AG04449 (cell line): Measurements from ENCODE around the gene S100A5.

Source experiments
- CTCF ChIA-PET: fragments of 350-600 bp; formaldehyde crosslinking; extraction: SDS; loops from one replicate; lab custom pipeline; 2021; ENCODE audit warnings: antibody characterized with exemption; lab: Yijun Ruan, JAX
- POLR2A ChIA-PET: fragments of 400-600, 350-600 bp; formaldehyde crosslinking; extraction: SDS; loops from one replicate; lab custom pipeline; 2020; ENCODE audit warnings: antibody characterized with exemption, inconsistent platforms; lab: Yijun Ruan, JAX
- DNase-seq: peaks from one replicate; pipeline ENCODE4 v3.0.0-alpha.2; 2010; ENCODE audit warnings: low read depth, low spot score
- H3K4me3 ChIP-seq: 2 replicates; pipeline ENCODE4 v1.5.1; 2011; ENCODE audit warnings: low read depth, mild to moderate bottlenecking, control low read depth, low read length
- CTCF ChIP-seq: IDR thresholded peaks from one replicate; pipeline ENCODE4 v1.5.1; 2011; ENCODE audit warnings: mild to moderate bottlenecking, moderate library complexity, low read length, control low read depth, inconsistent platforms; ENCODE audit not compliant: insufficient read depth; ENCODE audit errors: missing control alignments

The S100A5 gene

GRCh38 chr1:153488731-153489130, 52.0 kb downstream of the S100A5 start:
- ChIA-PET POLR2A (interaction anchor here (0.6 to 0.8 kb wide), 2 partner anchors 41 to 99 kb away, joined by 3 read pairs; no protein-coding TSS in a partner anchor), CTCF (interaction anchor here (1.3 to 17.1 kb wide), 2 partner anchors 13 to 134 kb away, joined by 3 to 527 read pairs; partner anchors contain the start of genes PGLYRP4 and S100A9)
- no peak for DNase-seq
- H3K4me3 ChIP-seq = no peak overlapping the region
- no peak for TF ChIP-seq CTCF

- ChIA-PET POLR2A (no interaction called here), CTCF (interaction anchor here (0.6 to 17.1 kb wide), 3 partner anchors 7 to 133 kb away, joined by 3 to 527 read pairs (median 44); partner anchors contain the start of genes PGLYRP4 and S100A9)
- H3K4me3 ChIP-seq = no peak overlapping the region
- no peak for TF ChIP-seq CTCF
- DNase-seq = no peak
Measured at GRCh38 chr1:153487707-153488106, 53.0 kb downstream of the S100A5 start.
